HG02973 (cell line): ENCODE results near the gene TRMT1.

Experiments used
- ATAC-seq: cut with Tn5 transposase; IDR thresholded peaks from one replicate; pipeline ENCODE4 v1.9.1; 2021; ENCODE audit warnings: moderate library complexity; ENCODE audit not compliant: unreplicated experiment

Gene TRMT1

DNA sequence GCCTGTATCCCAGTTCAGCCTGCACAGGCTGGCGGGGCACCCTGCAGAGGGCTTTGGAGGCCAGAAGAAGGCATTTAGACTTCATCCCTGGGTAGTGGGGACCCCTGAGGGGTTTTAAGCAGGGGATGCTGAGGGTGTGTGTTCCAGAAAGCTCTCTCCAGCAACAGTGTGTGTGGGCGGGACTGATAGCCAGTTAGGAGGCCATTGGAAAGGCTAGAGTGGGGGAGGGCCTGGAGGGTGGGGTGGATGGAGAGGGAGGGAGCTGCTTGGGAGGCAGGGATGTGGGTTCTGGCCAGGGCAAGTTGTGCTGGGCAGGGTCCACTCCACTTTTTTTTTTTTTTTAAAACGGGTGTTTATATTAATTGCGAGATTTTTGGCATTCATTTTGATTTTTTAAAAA lies 42.2 kb downstream of the TRMT1 start:
- no peak for ATAC-seq

DNA sequence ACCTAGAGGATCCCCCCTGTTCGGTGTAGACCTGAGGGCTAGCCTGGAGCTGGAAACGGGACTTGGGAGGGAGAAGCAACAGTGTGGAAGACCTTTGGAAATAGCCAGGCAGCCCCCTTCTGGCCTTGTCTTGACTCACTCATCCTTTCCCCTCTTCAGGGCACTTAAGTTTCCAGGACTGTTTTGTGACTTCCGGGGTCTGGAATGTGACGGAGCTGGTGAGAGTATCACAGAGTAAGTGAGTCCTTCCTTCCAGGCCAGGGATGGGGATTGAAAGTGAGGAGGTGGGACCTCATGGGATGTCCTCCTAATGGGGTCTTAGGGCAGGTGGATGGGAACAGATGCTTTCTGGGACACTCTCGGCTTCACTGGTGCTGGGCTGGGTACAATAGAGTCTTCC lies 43.3 kb downstream of the TRMT1 start:
- ATAC-seq, result no peak

DNA sequence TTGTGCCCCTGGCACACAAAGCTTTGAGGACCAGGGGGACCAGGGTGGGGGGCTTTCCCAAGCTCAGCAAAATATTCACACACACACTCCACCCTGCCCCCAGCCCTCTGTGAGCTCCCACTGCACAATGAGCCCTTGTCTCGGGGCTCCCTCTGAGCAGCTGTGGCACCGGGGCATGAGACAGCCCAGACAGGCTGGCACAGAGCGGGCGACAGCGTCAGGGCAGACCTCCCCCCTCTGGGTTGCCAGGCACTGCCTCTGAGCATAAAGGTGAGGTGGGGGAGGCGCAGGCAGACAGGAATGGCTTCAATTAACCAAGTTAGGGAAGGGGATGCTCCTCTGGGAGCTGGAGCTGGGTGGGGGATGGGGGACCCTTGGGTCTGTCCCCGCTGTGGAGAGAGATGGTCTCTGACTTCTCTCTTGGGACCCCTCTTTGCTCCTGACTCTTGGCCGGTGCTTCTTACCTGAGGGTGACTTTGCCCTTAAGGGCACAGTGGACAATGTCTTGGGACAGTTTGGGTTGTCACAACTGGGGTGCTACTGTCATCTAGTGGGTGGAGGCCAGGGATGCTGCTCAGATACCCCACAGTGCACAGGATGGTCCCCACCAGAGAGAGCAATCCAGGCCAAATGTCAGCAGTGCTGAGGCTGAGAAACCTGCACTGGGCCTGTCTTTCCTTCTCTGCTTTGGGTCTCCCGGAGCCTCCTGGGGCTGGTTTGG lies 44.2 kb downstream of the TRMT1 start:
- ATAC-seq, result no peak

DNA sequence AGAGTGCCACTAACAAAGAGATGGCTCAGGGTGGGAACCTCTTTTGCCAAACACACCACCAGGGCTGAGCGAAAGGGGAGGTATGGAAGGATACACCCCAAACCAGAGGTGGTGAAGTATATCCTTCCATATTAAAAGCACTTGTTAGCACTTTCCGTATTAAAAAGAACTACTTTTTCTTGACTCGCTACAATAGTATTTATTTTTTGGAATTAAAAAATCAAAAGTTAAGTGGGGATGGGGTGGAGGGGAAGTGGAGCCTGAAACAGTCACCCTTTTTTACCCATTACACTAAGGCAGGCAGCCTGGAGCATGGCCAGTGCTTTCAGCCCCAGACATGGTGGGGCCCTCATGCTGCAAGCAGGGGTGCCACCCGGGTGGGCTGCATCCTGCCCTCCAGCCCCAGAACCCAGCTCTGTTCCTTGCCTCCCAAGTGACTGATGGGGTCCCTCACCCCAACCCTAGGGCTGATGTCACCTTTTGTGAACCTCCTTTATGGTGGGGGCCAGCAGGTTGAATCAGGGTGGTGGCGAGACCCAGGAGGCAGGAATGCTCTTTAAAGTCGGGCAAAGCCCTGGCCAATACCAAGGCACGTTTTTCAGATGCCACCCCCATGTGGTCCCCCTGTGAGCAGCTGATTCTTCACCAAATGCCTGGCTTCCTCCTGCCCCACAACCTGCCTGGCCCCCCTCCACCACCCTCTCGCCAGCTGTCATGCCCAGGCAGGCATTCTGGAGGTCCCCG lies 44.9 kb downstream of the TRMT1 start:
- ATAC-seq, result no peak

DNA sequence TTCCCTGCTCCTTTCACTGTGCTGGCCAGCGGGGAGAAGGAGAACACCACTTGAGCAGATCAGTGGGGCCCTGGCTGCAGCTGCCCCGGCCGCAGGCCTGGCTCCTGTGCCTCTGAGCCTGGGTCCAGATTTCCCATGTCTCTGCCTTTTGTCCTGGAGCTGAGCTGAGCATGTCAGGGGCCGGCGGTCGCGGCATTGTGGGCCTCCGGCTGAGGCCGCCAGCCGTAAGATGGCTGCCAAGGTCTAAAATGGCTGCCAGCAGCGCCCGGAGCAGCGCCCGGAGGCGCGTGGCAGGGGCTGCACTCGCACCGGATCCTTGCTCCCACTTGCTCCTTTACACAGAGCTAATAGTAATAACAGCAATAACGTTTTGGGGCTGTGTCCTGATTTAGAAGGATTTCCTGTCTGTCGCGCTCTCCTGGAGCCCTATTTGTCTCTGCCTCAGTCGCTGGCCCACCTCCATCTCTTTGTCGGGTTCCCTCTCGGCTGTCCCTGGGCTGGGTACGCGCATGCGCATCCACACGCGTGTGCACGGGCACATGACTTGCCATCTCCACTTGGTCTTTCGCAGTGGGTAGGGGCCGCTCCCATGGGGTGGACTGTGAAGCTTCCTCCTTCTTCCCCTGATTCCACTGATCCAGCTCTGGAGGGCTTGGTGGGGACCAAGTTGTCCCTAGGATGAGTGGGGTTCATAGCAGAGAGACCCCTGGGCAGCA lies 46.0 kb downstream of the TRMT1 start:
- no peak for ATAC-seq

DNA sequence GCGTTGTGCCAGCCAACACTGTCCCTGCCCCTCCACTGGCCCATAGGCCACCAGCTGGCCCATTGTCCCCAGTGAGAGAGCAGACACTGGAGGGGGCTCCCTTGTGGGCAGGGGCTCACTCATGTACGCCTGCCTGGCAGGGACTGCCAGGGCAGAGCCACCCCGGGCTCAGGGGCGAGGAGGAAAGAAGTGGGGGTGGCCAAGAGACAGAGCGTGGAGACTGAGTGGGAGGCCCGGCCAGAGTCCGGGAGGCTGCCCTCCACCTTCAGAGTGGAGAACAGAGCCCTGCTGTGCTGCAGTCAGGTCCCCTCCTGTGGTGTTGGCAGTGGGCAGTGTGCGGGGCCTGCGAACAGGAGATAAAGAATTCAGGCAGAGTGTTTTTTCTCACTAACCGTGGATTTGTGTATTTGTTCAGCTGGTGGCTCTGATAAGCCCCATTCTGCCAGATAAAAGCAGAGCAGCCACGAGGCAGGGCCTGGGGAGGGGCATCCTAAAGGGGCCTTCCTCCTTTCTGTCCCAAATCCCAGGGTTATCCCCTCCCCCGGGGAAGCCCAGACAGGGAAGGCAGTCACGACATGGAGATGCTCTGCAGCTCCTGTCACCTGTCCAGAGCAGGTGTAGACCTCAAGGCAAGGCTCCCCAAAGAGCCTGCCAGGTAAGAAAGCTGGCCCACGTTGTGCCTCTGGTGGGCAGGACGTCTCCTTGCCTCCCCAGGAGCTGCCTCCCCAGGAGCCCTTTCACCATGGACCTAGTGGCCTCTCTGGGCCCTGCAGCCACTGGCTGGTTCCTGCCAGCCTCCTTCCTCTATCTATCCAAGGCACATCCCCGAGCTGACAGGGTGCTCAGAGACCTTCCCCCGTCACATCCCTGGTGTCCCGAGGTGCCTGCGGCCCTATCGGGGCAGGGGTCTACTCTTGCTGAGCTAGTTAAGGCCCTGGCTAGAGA lies 46.9 kb downstream of the TRMT1 start:
- ATAC-seq, result no peak

DNA sequence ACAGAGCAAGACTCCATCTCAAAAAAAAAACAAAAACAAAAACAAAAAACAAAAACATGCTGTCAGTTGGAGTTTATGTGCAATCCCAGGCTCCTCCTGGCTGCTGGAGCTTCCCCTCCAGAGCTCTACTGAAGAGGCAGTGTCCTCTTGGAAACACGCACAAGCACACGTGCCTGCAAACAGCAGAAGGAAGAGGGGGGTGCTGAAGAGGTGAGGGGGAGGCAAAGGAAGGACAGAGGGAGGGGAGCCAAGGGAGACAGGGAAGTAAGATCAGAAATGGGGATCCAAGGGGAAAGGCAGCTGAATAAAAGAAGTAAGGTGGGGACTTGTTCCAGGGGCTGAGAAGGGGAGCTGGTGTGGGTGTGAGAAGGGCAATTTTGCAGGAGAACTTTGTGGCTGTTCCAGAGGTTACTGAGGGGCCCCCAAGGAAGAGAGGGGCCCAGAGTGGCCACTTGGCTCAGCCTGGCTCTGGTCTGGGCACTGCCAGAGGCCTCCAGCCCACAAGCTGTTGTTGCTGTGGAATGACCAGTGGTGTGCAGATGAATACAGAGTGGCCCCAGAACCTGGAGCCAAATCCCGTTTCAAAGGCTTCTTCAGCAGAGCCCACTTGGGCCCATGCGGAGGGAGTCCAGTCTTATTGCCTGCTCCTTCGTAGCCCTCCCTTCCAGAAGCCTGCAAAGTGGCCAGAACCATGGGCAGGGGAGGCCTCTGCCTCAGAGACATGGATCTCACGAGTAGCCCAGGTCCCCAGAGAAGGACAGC lies 48.3 kb downstream of the TRMT1 start:
- no peak for ATAC-seq

DNA sequence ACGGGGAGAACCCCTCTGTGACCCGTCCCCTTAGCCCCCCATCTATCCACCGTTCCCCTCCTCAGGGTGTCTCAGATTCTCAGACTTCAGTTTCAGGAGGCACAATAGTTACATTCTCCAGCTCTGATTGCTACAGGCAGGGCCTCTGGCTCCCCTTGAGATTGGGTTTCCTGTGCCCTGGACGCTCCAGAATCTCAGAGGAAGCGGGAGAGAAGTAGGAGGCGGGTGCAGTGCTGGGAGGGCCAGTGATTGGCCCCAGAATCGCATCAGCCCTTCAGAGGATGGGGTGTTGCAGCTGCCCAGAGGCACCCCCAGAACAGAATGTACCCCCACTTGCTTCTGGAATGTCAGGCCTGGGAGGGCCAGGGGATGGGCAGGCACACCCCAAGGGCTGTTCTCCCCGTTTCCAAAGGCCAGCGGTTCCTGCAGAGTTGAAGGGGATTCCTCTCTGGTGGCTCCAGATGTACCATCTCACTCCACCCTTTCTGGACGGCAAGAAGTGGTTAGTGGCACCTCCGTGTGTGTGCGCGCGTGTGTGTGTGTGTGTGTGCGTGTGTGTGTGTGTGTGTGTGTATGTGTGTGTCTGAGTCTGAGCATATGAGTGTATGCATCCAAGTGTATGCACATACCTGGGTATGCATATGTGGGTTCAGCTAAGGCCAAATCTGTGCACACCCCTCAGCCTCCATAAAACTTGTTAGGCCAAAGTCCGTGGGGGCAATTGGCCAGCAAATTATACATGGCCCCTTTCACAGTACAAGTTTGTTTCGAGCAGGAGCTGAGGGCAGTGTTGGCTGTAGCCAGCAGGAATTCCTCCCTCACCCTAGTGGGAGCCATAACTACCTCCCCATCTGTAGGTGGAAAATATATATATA lies 49.4 kb downstream of the TRMT1 start:
- no peak for ATAC-seq

DNA sequence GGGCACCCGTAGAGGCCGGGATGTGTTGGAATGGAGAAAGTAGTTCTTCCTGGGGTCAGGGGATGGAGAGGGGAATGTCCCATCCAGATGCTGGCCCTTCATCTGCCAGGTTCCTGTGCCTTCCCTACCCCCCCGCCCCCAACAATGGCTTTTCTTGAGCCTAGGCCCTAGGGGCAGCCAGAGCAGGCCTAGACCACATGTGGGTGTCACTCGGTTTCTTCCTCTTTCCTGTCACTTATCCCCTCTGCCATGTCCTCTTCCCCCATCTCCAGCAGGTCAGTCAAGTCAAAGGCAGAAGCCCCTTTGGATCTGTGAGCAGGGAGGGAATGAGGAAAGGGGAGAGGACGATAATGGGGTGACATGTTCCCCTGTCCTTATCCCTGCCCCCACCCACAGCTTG lies 50.3 kb downstream of the TRMT1 start:
- ATAC-seq, result no peak

DNA sequence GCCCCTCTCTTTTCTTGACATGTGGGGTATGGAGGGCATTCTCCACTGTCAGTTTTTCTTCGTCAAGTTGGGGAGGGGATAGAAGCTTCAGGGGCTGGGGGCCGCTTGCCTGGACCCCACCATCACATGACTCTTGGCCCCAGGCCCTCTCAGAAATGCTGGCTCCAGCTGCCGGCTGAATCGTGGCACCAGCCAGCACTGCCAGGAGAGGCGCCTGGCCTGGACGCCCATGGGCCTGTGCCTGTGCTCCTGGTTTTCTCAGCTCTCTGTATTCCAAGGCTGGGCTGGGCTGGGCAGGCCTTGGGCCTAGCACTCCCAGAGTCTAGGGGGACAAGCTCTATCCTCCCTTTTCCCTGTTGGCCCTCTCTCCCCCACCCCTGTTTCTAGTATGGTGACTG lies 52.4 kb downstream of the TRMT1 start:
- ATAC-seq, result no peak

DNA sequence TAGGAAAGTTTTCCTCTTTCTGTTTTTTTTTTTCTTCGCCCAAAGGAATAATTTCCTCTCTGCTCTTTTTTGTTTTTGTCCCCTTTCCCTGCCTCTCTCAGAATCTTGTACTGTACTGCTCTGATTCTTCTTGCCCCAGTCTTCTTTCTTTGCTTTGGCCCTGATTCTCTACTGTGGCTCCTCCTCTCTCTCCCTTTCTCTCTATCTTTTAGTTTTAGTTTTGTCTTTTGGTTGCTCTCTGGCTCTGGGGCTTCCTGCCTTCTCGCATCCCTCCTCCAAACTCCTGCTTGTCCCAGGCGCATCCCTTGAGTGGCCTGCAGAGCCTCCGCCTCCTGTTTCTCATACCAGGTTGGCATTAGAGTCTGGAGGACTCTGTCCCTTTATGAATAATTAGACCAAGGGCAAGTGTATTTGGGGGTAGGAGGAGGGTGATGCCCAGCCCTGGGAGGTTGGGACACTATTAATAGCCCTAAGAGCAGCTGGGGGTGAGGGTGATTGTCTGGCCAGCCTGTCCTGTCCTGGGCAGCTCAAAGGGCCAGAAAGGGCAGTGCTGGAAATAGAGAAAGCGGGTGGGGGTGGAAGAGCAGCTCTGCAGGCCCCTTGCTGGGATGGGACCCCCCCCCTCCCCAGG lies 53.0 kb downstream of the TRMT1 start:
- no peak for ATAC-seq

DNA sequence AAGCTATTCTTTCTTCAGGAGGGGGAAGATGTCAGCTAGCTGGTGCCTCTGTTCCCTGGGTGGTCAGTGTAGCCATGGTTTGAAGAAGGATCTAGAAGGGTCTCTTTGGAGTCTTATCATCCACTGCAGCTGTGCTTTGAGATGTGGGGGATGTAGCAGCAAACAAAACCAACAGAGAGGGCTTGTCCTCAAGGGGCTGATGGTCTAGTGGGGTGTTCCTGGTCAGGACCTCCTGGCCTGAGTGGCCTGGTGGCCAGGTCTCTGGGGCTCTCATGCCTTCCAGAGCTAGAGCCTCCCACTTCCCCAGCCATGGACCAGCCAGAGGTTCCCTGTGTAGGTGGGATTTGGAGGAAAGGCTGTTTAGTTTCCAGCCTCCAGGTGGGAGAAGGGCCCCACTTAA lies 54.2 kb downstream of the TRMT1 start:
- no peak for ATAC-seq

DNA sequence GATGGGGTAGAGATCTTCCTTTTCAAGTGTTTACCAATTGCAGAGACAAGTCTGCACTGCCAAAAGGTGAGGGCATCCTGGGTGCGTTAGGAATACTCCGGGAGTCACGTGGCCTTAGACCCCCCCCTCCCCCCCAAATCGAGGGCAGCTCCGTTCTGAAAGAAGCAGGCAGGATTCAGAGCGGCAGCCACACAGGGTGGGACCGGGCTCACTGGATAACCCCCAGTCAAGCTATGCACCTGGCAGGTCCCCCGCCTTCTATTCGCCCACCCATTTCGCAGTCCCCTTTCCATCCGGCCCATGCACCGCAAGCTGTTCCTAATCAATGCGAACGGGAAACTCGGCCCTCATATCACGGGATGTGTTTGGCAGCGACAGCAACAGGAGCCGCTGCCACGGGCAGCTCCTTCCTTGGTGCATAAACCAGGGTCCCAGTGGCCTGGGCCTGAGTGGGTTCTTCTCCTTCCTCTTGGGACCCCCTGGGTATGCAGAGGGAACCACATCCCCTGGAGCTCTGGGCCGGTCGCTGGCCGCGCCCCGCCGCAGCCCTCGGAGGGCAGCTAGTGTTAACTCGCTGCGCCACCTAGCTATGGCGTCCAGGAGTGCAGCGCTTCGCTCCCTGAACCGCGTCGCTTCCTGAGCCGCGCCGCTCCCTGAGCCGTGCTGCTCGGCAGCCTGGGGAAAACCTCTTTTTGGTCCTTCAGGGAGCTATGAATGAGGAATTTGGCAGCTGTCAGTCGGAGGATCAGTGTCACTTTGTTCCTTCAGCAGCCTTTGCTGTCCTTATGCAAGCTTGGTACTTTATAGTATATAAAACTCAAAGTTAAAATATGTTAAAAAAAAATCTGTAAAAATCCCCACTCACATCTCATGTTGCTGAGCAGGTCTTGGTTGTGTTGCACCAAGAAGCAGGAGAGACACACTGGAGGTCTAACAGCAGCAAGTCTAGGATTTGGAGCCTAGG lies 55.3 kb downstream of the TRMT1 start:
- ATAC-seq, result no peak

DNA sequence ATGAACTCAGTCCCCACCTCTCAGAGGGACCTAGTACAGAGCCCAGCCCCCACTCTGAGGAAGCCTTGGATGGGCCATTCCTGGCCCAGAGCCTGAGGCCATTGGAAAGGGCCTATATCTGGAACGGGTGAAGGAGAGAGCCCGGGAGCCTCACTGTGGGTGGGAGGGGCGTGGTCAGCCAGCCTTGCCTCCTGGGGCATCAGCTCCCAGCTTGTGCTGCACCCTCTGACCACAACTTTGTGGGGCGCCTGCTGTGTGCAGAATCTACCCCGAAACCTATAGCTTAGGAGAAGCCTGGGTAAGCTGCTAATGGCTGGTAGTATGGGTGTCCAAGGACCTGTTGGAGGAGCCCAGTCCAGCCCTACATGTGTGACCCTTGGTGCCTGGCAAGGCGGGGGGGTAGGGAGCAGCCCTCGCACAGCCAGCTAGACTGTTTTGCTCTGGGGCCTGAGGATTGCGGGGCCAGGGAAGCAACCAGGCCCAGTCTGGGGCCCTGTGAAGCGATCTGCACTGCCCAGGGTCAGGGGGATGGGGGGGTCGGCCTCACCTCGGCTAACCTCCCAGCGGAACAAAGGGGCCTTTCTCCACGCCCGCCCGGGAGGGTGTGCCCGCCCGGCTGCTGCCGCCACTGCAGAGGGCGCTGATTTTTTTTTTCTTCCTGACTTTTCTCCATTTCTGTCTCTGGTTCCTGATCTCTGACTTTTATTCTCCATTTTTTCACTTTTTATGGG lies 56.1 kb downstream of the TRMT1 start:
- ATAC-seq, result no peak

DNA sequence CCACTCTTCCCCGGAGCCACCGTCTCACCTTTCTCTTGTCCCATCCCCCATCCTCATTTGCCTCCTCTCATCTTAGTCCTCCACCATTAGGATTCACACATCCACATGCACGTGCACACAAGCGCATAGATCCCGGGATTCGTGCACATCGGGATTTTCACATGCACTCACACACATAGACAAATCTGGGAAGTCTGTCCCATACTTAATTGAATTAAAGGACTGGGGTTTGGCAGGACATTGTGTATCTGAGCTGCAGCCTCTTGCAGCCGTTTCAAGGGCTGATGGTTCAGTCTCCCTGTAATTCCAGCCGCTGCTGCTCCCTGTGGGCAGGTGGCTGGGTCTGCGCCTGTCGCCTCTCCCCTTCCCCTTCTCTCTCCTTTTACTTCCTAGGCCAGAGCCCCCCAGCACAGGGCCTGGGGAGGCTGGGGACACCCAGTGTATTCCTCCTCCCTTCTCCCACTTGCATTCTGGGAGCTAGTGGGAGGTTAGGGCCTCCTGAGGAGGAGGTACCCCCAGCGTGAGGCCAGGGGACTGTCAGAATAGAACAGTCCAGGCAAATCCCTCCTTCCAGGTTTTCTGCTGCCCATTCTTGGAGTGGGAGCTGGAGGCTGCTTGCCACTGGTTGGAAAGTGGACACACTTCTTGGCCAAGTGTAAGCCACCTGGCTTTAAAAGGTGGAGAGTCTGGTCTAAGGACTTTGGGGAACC lies 57.4 kb downstream of the TRMT1 start:
- no peak for ATAC-seq

DNA sequence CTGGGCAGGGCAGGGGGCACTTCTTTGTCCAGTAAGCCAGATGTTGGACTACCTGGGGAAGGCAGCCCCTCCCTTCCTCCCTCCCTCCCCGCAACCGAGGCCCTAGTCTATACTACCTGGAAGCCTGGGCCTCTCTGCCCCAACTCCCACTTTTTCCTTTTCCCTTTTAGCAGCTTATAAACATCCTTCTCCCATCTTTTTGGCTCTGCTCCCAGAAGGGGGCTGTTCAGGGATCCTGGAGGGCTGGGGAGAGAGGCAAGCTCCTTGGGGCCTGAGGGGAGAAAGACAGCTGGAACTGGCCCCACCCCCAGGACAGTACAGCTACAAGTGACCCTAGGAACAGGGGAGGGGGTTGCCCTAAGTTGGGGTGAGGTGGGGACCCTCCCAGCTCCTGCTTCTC lies 58.8 kb downstream of the TRMT1 start:
- no peak for ATAC-seq
